Activated B cell treated with CpG ODN at 0.5 μM for 24 hours (primary cell): ENCODE measurements around the gene CTSV. TPM values are rescaled to one million over a fixed set of nuclear protein-coding genes. Genes with fewer than 3 reads are reported as not detected.
"Not testable (repeated sequence)": the region's sequence is repeated elsewhere in the genome, so short reads cannot be mapped to it uniquely, and the experiment has no call there.

Source experiments
- ATAC-seq: fragments of 200-7000 bp; cut with Tn5 transposase; one replicate; pipeline ENCODE4 v1.10.0; 2021; ENCODE audit warnings: low read depth, mild to moderate bottlenecking, moderate library complexity
- CTCF ChIA-PET: fragments of 350-600 bp; sonication (Branson Sonifier 250); formaldehyde crosslinking; loops from one replicate; lab custom pipeline; 2021; ENCODE audit warnings: antibody characterized with exemption; lab: Charles Lee
- POLR2A ChIA-PET: fragments of 350-600 bp; sonication (Branson Sonifier 250); formaldehyde crosslinking; loops from one replicate; lab custom pipeline; 2021; ENCODE audit warnings: antibody characterized with exemption; lab: Charles Lee
- DNase-seq: peaks from one replicate; pipeline ENCODE4 v3.0.0; 2022
- H3K27ac Mint-ChIP-seq: one replicate; pipeline ENCODE4 v1.8.0; 2020; ENCODE audit warnings: mixed read lengths
- H3K27me3 Mint-ChIP-seq: one replicate; pipeline ENCODE4 v1.8.0; 2021; ENCODE audit warnings: mixed read lengths
- H3K36me3 Mint-ChIP-seq: one replicate; pipeline ENCODE4 v1.8.0; 2021; ENCODE audit warnings: low read depth, mixed read lengths
- H3K4me1 Mint-ChIP-seq: one replicate; pipeline ENCODE4 v1.8.0; 2021; ENCODE audit warnings: mixed read lengths
- H3K4me3 Mint-ChIP-seq: one replicate; pipeline ENCODE4 v1.8.0; 2020; ENCODE audit warnings: mild to moderate bottlenecking, mixed read lengths
- H3K9me3 Mint-ChIP-seq: one replicate; pipeline ENCODE4 v1.8.0; 2020; ENCODE audit warnings: mixed read lengths
- CTCF ChIP-seq: fragments of 200-600 bp; IDR thresholded peaks from one replicate; pipeline ENCODE4 v1.8.0; 2022; ENCODE audit warnings: antibody characterized with exemption, mild to moderate bottlenecking
- intact Hi-C: fragments of 100-400 bp; cut with micrococcal nuclease; formaldehyde crosslinking; loops from one replicate; pipeline ENCODE4 v1.15.1; 2024
- total RNA-seq: library from RNA; stranded (reverse); gene quantifications from 2 replicates; pipeline ENCODE4 v1.2.3, GENCODE V29; 2022

CTSV gene
- total RNA-seq, 1 donor from 2014 or later, result not detected

- ATAC-seq, result no peak
- Mint-ChIP-seq H3K27me3 (peaks cover 13% of the 10 kb centered on the region), H3K4me3 (no peak overlapping the region), H3K36me3 (no peaks in the 10 kb centered on the region), H3K4me1 (no peaks in the 10 kb centered on the region), H3K9me3 (peaks cover 10% of the 10 kb centered on the region), H3K27ac (no peak overlapping the region)
- no peak for DNase-seq
- TF ChIP-seq CTCF, result no peak
- CTCF ChIA-PET, result no interaction called here
- intact Hi-C loops, result no loop called here
- POLR2A ChIA-PET, result no interaction called here
Observed at GRCh38 chr9:97067490-97067889, 28.5 kb upstream of the CTSV start.

GRCh38 chr9:97064176-97064575, 25.2 kb upstream of the CTSV start:
- no peak overlapping the region for H3K4me3 Mint-ChIP-seq
- peaks cover 15% of the 10 kb centered on the region for H3K27me3 Mint-ChIP-seq
- CTCF ChIA-PET, result no interaction called here
- no peak overlapping the region for H3K27ac Mint-ChIP-seq
- H3K36me3 Mint-ChIP-seq, result no peaks in the 10 kb centered on the region
- peaks cover 10% of the 10 kb centered on the region for H3K9me3 Mint-ChIP-seq
- no peak for ATAC-seq
- H3K4me1 Mint-ChIP-seq, result no peaks in the 10 kb centered on the region
- POLR2A ChIA-PET, result no interaction called here
- TF ChIP-seq CTCF, result no peak
- intact Hi-C loops, result no loop called here
- no peak for DNase-seq

GRCh38 chr9:97060796-97061195, 21.9 kb upstream of the CTSV start:
- DNase-seq (no peak), ATAC-seq (no peak)
- Mint-ChIP-seq H3K27me3 (peaks cover 17% of the 10 kb centered on the region), H3K27ac (no peak overlapping the region), H3K4me1 (no peaks in the 10 kb centered on the region), H3K36me3 (no peaks in the 10 kb centered on the region), H3K9me3 (peaks cover 2% of the 10 kb centered on the region), H3K4me3 (no peak overlapping the region)
- ChIA-PET CTCF (no interaction called here), POLR2A (no interaction called here)
- intact Hi-C loops, result no loop called here
- no peak for TF ChIP-seq CTCF

GRCh38 chr9:97059626-97060025, 20.7 kb upstream of the CTSV start:
- no peak for DNase-seq
- TF ChIP-seq CTCF, result no peak
- Mint-ChIP-seq H3K27me3 (peaks cover 21% of the 10 kb centered on the region), H3K27ac (no peak overlapping the region), H3K4me3 (no peak overlapping the region), H3K4me1 (no peaks in the 10 kb centered on the region), H3K9me3 (no peaks in the 10 kb centered on the region), H3K36me3 (no peaks in the 10 kb centered on the region)
- intact Hi-C loops, result no loop called here
- POLR2A ChIA-PET, result no interaction called here
- no peak for ATAC-seq
- CTCF ChIA-PET, result no interaction called here

- TF ChIP-seq CTCF, result no peak
- no peak overlapping the region for H3K27ac Mint-ChIP-seq
- H3K27me3 Mint-ChIP-seq, result peaks cover 23% of the 10 kb centered on the region
- H3K36me3 Mint-ChIP-seq, result no peaks in the 10 kb centered on the region
- DNase-seq, result no peak
- H3K4me1 Mint-ChIP-seq, result no peaks in the 10 kb centered on the region
- intact Hi-C loops, result no loop called here
- no peak for ATAC-seq
- CTCF ChIA-PET, result no interaction called here
- POLR2A ChIA-PET, result no interaction called here
- H3K9me3 Mint-ChIP-seq, result no peaks in the 10 kb centered on the region
- H3K4me3 Mint-ChIP-seq, result no peak overlapping the region
Observed at GRCh38 chr9:97057651-97058050, 18.7 kb upstream of the CTSV start.

- intact Hi-C loops, ATAC-seq, H3K9me3 Mint-ChIP-seq, H3K4me3 Mint-ChIP-seq, CTCF ChIA-PET, H3K27ac Mint-ChIP-seq, H3K4me1 Mint-ChIP-seq, POLR2A ChIA-PET, H3K36me3 Mint-ChIP-seq, DNase-seq: not testable (repeated sequence)
- peaks cover 24% of the 10 kb centered on the region for H3K27me3 Mint-ChIP-seq
Observed at GRCh38 chr9:97055891-97056290, 16.9 kb upstream of the CTSV start.
